Transverse colon (tissue), 3 donors: ENCODE results near the gene SLC38A4.

Experiments
- EP300 ChIP-seq: sonication (generic); formaldehyde crosslinking; IDR thresholded peaks from one replicate; pipeline ENCODE4 v1.6.1; 2017; ENCODE audit warnings: antibody characterized with exemption, low read depth
- POLR2A ChIP-seq: fragments of 450-650 bp; IDR thresholded peaks from one replicate; pipeline ENCODE4 v1.6.1; 2016; ENCODE audit warnings: antibody characterized with exemption, mild to moderate bottlenecking, moderate library complexity
- TF ChIP-seq, protein P1 (sequence below), 5 experiments: fragments of 200-600 bp in 3 of 5; fragments of 450-650 bp in 2 of 5; sonication (generic) in 3 of 5; IDR thresholded peaks; 1 replicate in 2 of 5; 2 replicates in 3 of 5; pipeline ENCODE4 v1.5.1; 2016 to 2017; ENCODE audit warnings: antibody characterized with exemption in 5 of 5, inconsistent platforms in 3 of 5, mild to moderate bottlenecking in 2 of 5, moderate library complexity in 1 of 5

DNA sequence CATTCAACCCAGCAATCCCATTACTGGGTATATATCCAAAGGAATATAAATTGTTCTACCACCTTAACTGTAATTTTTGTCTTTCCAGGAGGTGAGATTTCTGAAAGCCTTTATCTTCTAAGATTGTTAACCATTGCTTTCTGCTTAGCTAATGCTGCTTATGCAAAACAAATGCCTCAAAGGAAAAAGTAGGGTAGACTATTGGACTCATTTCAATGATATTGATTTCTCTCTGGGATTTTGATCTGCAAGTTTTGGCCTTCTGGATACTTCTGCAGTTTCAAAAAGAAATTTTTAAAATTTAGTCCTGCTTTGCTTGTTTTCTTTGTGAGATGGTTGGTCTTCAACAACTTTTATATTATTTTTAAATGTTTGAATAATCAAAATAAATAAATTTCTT lies 108.6 kb downstream of the SLC38A4 start:
- TF ChIP-seq, protein P1, sequence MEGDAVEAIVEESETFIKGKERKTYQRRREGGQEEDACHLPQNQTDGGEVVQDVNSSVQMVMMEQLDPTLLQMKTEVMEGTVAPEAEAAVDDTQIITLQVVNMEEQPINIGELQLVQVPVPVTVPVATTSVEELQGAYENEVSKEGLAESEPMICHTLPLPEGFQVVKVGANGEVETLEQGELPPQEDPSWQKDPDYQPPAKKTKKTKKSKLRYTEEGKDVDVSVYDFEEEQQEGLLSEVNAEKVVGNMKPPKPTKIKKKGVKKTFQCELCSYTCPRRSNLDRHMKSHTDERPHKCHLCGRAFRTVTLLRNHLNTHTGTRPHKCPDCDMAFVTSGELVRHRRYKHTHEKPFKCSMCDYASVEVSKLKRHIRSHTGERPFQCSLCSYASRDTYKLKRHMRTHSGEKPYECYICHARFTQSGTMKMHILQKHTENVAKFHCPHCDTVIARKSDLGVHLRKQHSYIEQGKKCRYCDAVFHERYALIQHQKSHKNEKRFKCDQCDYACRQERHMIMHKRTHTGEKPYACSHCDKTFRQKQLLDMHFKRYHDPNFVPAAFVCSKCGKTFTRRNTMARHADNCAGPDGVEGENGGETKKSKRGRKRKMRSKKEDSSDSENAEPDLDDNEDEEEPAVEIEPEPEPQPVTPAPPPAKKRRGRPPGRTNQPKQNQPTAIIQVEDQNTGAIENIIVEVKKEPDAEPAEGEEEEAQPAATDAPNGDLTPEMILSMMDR (IDR thresholded peaks at IDR 0.05): no peak
- no peak for TF ChIP-seq POLR2A
- TF ChIP-seq EP300: no peak
